HEK293T (cell line): Measurements from ENCODE around the gene LIN28B.

ENCODE experiments used
- ARNT ChIP-seq: fragments of 450-650 bp; IDR thresholded peaks from 2 replicates; pipeline ENCODE4 v1.6.1; 2017; ENCODE audit warnings: mild to moderate bottlenecking
- BHLHE40 ChIP-seq: fragments of 450-650 bp; IDR thresholded peaks from 2 replicates; pipeline ENCODE4 v1.6.1; 2016; ENCODE audit warnings: mild to moderate bottlenecking, moderate library complexity, borderline replicate concordance
- CTBP1 ChIP-seq: fragments of 450-650 bp; IDR thresholded peaks from 2 replicates; pipeline ENCODE4 v1.6.1; 2016; ENCODE audit warnings: borderline replicate concordance
- ELF4 ChIP-seq: fragments of 450-650 bp; IDR thresholded peaks from 2 replicates; pipeline ENCODE4 v1.6.1; 2017; ENCODE audit warnings: antibody characterized with exemption
- FOXA1 ChIP-seq: fragments of 450-650 bp; IDR thresholded peaks from 2 replicates; pipeline ENCODE4 v1.6.1; 2016; ENCODE audit warnings: mild to moderate bottlenecking
- FOXM1 ChIP-seq: fragments of 450-650 bp; IDR thresholded peaks from 2 replicates; pipeline ENCODE4 v1.6.1; 2017; ENCODE audit warnings: mild to moderate bottlenecking, borderline replicate concordance
- HDGF ChIP-seq: fragments of 450-650 bp; IDR thresholded peaks from 2 replicates; pipeline ENCODE4 v1.6.1; 2017; ENCODE audit warnings: antibody characterized with exemption, borderline replicate concordance
- LEF1 ChIP-seq: fragments of 450-650 bp; IDR thresholded peaks from 2 replicates; pipeline ENCODE4 v1.6.1; 2017; ENCODE audit warnings: mild to moderate bottlenecking, borderline replicate concordance
- NFRKB ChIP-seq: fragments of 450-650 bp; IDR thresholded peaks from 2 replicates; pipeline ENCODE4 v1.6.1; 2016; ENCODE audit warnings: mild to moderate bottlenecking, moderate library complexity
- PKNOX1 ChIP-seq: fragments of 450-650 bp; IDR thresholded peaks from 2 replicates; pipeline ENCODE4 v1.6.1; 2016
- SP1 ChIP-seq: fragments of 450-650 bp; IDR thresholded peaks from 2 replicates; pipeline ENCODE4 v1.6.1; 2017
- SUZ12 ChIP-seq: fragments of 450-650 bp; IDR thresholded peaks from 2 replicates; pipeline ENCODE4 v1.6.1; 2016; ENCODE audit warnings: mild to moderate bottlenecking
- TARDBP ChIP-seq: fragments of 450-650 bp; IDR thresholded peaks from 2 replicates; pipeline ENCODE4 v1.6.1; 2016
- ZNF384 ChIP-seq: fragments of 450-650 bp; IDR thresholded peaks from 2 replicates; pipeline ENCODE4 v1.6.1; 2016

DNA sequence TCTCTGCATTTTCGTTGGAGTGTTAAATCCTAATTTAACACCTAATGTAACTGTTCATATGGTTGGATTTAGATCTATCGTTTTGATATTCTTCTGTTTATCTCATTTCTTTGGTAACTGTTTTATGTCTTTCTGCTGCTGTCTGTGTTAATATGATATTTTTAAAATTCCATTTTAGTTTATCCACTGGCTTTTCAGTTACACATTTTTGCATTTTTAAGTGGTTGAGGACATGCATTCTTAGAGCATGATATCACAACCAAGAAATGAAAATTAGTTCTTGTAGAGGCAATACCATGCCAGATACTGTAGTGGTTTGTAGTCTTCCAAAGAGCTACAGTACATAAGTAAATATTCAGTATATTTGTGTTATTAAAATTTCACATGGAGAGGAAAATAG is 58.6 kb downstream of the LIN28B start:
- TF ChIP-seq PKNOX1 (no peak), SP1 (no peak), TARDBP (no peak), FOXA1 (no peak), SUZ12 (no peak), ELF4 (no peak), ARNT (no peak), ZNF384 (no peak), LEF1 (no peak), FOXM1 (no peak), HDGF (no peak), BHLHE40 (no peak), NFRKB (no peak), CTBP1 (no peak)
